Central memory CD8-positive, alpha-beta T cell (primary cell): Measurements from ENCODE around the gene PRMT7.
A peak's percentile ranks its signal among the peaks of the same experiment; 100 is the strongest.

Experiments
- ATAC-seq: fragments of 150-1000 bp; cut with Tn5 transposase; replicated peaks from 2 replicates; pipeline ENCODE4 v1.10.0; 2022; ENCODE audit warnings: mild to moderate bottlenecking, moderate FRiP score, moderate number of reproducible peaks; ENCODE audit not compliant: poor library complexity, severe bottlenecking; ENCODE audit errors: extremely low read depth
- DNase-seq, 2 donors: peaks; one replicate each; pipeline ENCODE4 v3.0.0; 2021; ENCODE audit warnings: low spot score in 2 of 2
- H3K27ac Mint-ChIP-seq: one replicate; pipeline ENCODE4 v1.8.0; 2022; ENCODE audit warnings: low read depth, mild to moderate bottlenecking, moderate library complexity, mixed read lengths
- H3K27me3 Mint-ChIP-seq: one replicate; pipeline ENCODE4 v1.8.0; 2022; ENCODE audit warnings: mixed read lengths
- H3K36me3 Mint-ChIP-seq: one replicate; pipeline ENCODE4 v1.8.0; 2022; ENCODE audit warnings: mild to moderate bottlenecking, moderate library complexity, mixed read lengths; ENCODE audit not compliant: insufficient read depth
- H3K4me1 Mint-ChIP-seq: one replicate; pipeline ENCODE4 v1.8.0; 2022; ENCODE audit warnings: mixed read lengths
- H3K4me3 Mint-ChIP-seq: one replicate; pipeline ENCODE4 v1.8.0; 2022; ENCODE audit warnings: mild to moderate bottlenecking, moderate library complexity, mixed read lengths
- H3K9me3 Mint-ChIP-seq: one replicate; pipeline ENCODE4 v1.8.0; 2022; ENCODE audit warnings: mixed read lengths

The PRMT7 gene

DNA sequence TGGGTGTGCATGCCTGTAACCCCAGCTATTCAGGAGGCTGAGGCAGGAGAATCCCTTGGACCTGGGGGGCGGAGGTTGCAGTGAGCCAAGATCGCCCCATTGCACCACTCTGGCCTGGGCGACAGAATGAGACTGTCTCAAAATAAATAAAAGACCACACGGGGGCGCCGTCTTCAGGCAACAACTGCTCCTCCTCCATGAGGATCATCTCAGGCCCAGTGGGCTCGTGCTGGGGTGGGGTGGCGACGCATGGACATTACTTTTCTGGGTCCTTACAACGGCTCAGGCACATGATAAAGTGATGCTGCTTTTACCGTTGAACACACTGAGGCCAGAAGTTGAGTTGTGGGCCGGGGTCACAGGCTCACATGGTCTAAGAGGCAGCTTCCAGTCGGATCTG, 56.2 kb downstream of the PRMT7 start:
- H3K9me3 Mint-ChIP-seq: no peaks in the 10 kb centered on the region
- no peaks in the 10 kb centered on the region for H3K36me3 Mint-ChIP-seq
- ATAC-seq (no peak), DNase-seq (no peak)
- peaks cover 47% of the 10 kb centered on the region for H3K4me1 Mint-ChIP-seq
- H3K27ac Mint-ChIP-seq: no peak overlapping the region
- H3K27me3 Mint-ChIP-seq: peaks cover 8% of the 10 kb centered on the region
- H3K4me3 Mint-ChIP-seq: no peak overlapping the region

DNA sequence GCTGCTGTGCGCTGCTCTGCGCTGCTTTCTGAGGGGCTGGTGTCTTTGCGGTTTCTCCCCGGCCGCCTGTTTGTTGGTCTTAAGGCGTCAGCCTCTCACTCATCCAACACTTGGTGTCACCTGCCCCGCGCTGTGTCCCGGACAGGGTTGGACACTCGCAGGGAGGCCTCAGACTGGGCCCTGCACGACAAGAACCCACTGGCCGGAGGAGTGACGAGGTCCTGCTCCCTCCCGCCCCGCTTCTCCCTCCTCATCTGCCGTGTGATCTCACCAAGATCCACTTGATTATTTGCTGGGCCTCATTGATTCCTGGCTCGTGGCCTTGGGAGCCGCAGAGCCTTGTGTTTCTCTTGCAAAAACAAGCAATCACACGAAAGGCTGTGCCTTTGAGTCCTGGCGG, 56.6 kb downstream of the PRMT7 start:
- ATAC-seq (no peak), DNase-seq (no peak)
- no peak overlapping the region for H3K4me3 Mint-ChIP-seq
- no peaks in the 10 kb centered on the region for H3K36me3 Mint-ChIP-seq
- peaks cover 8% of the 10 kb centered on the region for H3K27me3 Mint-ChIP-seq
- H3K4me1 Mint-ChIP-seq: peaks cover 48% of the 10 kb centered on the region
- H3K27ac Mint-ChIP-seq: no peak overlapping the region
- H3K9me3 Mint-ChIP-seq: no peaks in the 10 kb centered on the region

DNA sequence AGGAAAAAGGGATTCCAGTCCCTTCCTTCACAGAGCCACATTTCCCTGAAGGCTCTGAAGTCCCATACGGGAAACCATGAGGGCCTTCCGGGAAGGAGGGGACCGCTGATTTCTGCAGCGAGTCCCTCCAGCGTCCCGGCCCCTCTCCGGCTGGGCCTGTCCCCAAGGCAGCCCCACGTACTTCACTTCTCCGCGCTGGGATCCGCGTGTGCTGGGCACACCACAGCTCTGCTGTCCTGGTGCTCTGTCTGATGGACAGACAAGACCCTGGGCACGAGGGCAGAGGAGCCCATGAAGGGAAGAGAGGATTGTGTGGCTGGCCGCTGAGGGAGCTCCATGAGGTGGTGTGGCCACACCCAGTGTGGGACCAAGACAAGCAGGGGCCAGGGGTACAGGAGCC, 57.1 kb downstream of the PRMT7 start:
- Mint-ChIP-seq H3K9me3 (no peaks in the 10 kb centered on the region), H3K4me3 (peak overlapping the region; percentile 60), H3K4me1 (peaks cover 48% of the 10 kb centered on the region), H3K27ac (peak overlapping the region; percentile 80), H3K27me3 (peaks cover 8% of the 10 kb centered on the region), H3K36me3 (no peaks in the 10 kb centered on the region)
- DNase-seq (no peak), ATAC-seq (no peak)

DNA sequence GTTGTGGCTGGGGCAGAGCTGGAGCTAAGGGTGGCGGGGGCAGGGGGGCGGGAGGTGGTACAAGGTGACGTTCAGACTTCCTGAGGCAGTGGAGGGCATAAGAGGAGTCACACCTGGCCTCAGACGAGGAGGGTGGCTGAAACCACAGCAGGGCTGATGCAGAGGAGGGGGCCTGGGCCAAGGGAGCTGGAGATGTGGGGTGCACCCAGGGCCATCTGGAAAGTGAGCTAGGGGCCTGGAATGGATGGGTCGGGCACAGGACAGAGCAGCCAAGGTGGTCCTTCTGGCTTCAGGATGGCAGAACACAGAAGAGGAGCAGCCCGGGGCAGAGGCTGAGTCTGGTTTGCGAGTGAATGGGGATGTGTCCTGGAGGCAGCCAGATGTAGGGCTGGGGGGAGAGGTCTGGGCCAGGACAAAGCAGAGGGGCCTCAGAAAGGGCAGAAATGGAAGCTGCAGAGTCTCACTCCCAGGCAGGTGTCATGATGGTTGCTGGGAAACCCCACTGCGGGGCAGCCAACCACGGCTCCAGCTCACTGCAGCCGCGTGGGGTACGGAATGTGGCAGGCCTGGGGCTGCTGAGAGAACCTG, 57.6 kb downstream of the PRMT7 start:
- Mint-ChIP-seq H3K9me3 (no peaks in the 10 kb centered on the region), H3K27ac (peak overlapping the region; percentile 80), H3K4me3 (peak overlapping the region; percentile 60), H3K36me3 (no peaks in the 10 kb centered on the region), H3K4me1 (peaks cover 52% of the 10 kb centered on the region), H3K27me3 (peaks cover 8% of the 10 kb centered on the region)
- ATAC-seq (no peak), DNase-seq (no peak)

DNA sequence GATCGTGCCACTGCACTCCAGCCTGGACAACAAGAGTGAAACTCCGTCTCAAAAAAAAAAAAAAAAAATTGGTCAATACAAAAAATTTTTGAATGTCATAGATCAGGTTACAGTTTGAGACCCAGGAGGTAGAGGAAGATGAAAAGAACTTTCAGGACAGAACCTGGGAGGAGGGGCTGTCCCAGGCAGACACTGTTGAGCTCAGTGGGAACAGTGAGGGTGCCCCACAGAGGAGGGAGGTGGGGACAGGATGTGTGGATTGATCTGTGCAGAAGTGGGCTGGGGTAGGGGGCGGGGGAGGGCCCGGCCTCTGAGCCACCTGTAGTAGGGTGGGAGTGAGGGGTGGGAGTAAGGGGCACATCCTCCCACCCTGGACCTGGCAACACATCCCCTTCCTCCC, 58.3 kb downstream of the PRMT7 start:
- DNase-seq (no peak), ATAC-seq (no peak)
- Mint-ChIP-seq H3K27me3 (peaks cover 8% of the 10 kb centered on the region), H3K27ac (no peak overlapping the region), H3K9me3 (no peaks in the 10 kb centered on the region), H3K36me3 (no peaks in the 10 kb centered on the region), H3K4me1 (peaks cover 59% of the 10 kb centered on the region), H3K4me3 (peak overlapping the region; percentile 60)

DNA sequence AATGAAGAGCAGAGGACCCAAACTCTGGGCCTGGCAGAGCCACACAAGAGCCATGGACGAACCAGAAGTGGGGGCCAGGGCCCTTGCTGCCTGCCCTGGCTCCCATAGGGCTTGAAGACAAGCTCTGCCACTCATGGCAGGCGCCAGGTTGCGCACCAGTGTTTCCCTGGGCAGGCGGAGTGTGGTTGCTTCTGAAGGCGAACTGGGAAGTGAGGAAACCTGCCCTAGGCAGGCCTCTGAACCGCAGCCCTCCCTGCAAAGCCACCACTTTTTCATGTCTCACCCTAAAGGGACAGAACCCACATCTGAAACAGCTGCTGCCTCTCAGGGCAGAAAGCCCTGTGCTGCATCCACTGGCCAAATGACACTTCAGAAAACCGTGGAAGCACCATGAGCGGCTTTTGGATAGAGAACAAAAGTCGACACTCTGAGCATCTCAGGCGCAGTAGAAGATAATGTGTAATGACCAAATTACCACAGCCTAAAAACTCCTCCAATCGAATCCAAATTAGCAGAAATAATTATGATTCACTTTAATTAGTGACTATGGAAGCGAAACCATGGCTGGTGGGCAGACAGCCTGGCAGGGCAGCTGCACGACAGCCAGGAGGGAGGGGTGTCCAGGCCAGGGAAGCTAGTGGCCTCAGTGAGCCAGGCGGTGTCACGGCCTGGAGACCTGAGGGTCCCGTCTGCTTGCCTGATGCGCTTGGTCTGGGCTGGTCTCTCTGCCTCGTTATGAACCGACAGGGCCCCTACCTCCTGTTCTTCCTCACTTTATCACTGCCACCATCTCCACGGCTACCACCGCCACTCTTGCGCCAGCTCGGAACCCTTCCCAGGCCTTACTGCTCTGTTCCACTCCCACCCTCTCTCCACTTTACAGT, 59.1 kb downstream of the PRMT7 start:
- Mint-ChIP-seq H3K9me3 (no peaks in the 10 kb centered on the region), H3K27me3 (peaks cover 8% of the 10 kb centered on the region), H3K36me3 (no peaks in the 10 kb centered on the region), H3K4me1 (peaks cover 59% of the 10 kb centered on the region), H3K4me3 (peak overlapping the region; percentile 60), H3K27ac (no peak overlapping the region)
- peak; percentile 25 for ATAC-seq
- DNase-seq: no peak

DNA sequence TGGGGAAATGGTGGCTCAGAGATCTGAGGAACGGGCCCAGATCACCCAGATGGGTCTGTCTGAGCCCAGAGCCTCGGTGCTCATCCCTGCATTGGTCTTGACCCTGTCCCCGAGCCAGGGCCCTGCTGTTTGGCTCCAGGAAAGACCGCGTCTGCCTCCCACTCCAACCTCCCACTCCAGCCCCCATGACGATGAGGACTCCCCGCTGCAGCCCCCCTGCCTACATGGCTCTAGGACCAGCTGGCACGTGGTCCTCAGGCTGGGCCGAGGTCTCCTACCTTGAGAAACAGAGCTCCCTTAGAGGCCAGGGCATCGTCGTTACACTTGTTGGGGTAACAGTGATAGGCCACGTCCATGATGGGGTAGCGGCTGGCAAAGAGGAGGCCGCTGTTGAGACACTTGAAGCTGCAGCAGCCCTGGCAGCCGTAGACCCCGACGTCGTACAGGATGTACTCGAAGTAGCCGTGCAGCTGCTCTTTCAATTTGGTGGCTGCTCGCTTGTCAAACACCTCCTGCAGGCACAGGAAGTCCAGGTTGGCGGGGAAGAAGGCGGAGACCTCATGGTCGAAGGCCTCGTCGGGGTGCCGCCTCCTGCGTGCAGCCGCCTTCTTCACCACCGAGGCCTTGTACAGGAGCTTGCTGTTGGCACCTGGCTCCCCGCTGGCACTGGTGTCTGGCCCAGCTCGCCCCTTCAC, 59.9 kb downstream of the PRMT7 start:
- ATAC-seq (peak; percentile 74), DNase-seq (peak in 1 of 2 donors; percentile 50)
- H3K27ac Mint-ChIP-seq: peak overlapping the region; percentile 70
- peak overlapping the region; percentile 39 for H3K4me3 Mint-ChIP-seq
- H3K9me3 Mint-ChIP-seq: no peaks in the 10 kb centered on the region
- H3K4me1 Mint-ChIP-seq: peaks cover 57% of the 10 kb centered on the region
- H3K36me3 Mint-ChIP-seq: no peaks in the 10 kb centered on the region
- H3K27me3 Mint-ChIP-seq: peaks cover 8% of the 10 kb centered on the region

DNA sequence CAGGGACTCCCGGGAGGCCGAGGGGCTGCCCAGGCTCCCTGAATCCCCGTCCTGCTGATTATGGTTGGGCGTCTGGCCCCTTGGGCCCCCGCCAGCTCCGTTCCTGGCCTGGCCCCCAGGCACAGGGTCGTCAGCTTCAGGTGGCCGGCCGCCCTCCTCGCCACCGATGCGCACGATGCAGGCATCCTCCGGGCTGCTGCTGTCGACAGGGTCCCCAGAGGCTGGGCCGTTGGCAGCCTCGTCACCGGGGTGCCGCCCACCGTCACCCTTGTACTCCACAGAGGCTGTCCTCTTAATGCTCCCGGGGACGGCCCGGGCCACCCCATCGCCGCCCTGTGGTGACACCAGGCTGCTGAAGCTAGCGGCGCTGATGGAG, 60.4 kb downstream of the PRMT7 start:
- Mint-ChIP-seq H3K27me3 (peaks cover 2% of the 10 kb centered on the region), H3K27ac (peak overlapping the region; percentile 70), H3K36me3 (no peaks in the 10 kb centered on the region), H3K4me3 (peak overlapping the region; percentile 39), H3K4me1 (peaks cover 52% of the 10 kb centered on the region), H3K9me3 (no peaks in the 10 kb centered on the region)
- DNase-seq: no peak
- ATAC-seq: no peak

DNA sequence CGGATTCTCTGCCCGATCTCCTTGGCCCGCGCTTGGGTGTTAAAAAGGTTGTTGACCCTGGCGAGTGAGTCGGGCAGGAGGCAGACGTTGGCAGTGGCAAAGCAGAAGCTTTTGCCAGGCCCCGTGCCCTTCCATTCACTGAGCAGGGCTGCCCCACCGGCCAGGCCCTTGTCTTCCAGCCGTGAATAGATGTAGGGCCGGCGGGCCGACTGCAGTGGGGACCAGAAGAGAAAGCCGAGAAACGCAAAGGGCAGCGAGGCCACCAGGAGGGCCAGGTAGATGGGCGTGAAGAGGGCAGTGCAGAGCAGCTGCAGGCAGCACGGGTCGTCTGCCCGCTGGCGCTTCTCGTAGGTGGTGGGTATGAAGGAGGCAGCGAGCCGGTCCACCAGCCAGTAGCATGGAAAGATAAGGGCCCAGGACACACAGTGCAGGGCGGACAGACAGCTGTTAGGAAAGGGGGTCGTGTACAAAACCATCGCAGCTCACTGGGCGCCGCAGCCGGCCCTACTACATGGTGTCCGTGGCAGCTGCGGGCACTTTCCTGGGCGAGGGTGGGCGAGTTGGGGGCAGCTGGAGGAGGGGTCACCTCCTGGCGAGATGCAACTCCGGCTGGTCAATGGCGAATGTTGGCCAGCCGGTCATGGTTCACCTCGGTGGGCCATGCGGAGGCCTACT, 61.0 kb downstream of the PRMT7 start:
- H3K27ac Mint-ChIP-seq: peak overlapping the region; percentile 38
- H3K4me1 Mint-ChIP-seq: peaks cover 50% of the 10 kb centered on the region
- H3K9me3 Mint-ChIP-seq: no peaks in the 10 kb centered on the region
- H3K4me3 Mint-ChIP-seq: no peak overlapping the region
- no peaks in the 10 kb centered on the region for H3K27me3 Mint-ChIP-seq
- ATAC-seq (no peak), DNase-seq (no peak)
- no peaks in the 10 kb centered on the region for H3K36me3 Mint-ChIP-seq

DNA sequence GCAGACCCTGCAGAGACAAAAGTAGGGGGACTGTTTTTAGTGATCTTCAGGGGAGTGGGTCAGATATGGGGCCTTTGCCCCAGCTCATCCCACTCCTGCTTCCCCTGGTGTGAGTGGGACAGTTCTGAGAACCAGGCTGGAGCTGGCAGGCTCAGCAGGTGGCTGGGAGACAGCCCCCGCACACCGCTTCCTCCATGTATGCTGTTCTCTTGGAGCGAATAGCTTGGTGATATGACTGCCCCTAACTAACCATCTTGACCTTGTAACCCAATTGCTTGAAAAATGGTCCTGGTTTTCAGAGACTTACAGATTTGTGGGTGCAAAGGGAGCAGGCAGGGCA, 61.5 kb downstream of the PRMT7 start:
- Mint-ChIP-seq H3K27ac (no peak overlapping the region), H3K36me3 (no peaks in the 10 kb centered on the region), H3K27me3 (no peaks in the 10 kb centered on the region), H3K4me1 (peaks cover 50% of the 10 kb centered on the region), H3K4me3 (no peak overlapping the region), H3K9me3 (no peaks in the 10 kb centered on the region)
- no peak for DNase-seq
- ATAC-seq: no peak

DNA sequence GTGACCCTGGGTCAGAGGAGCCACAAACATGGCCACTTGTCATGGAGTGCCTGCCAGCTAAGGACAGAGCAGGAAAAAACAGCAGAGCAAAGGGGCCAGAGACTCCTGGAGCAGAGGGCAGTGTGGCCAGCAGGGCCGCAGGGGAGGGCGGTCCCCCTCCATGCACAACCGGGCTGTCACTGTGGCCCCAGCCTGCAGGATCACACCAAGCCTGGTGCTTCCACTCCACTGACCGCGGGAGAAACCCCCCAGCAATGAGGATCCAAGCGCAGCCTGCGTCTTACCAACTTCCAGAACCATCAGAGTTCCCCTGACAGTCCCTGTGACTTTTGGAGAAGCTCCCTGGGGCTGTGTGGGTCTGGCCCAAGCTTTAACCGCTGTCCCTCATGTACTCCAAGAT, 62.0 kb downstream of the PRMT7 start:
- no peak for DNase-seq
- H3K27ac Mint-ChIP-seq: no peak overlapping the region
- no peaks in the 10 kb centered on the region for H3K27me3 Mint-ChIP-seq
- no peaks in the 10 kb centered on the region for H3K36me3 Mint-ChIP-seq
- H3K4me1 Mint-ChIP-seq: peaks cover 46% of the 10 kb centered on the region
- no peak overlapping the region for H3K4me3 Mint-ChIP-seq
- ATAC-seq: no peak
- H3K9me3 Mint-ChIP-seq: no peaks in the 10 kb centered on the region

DNA sequence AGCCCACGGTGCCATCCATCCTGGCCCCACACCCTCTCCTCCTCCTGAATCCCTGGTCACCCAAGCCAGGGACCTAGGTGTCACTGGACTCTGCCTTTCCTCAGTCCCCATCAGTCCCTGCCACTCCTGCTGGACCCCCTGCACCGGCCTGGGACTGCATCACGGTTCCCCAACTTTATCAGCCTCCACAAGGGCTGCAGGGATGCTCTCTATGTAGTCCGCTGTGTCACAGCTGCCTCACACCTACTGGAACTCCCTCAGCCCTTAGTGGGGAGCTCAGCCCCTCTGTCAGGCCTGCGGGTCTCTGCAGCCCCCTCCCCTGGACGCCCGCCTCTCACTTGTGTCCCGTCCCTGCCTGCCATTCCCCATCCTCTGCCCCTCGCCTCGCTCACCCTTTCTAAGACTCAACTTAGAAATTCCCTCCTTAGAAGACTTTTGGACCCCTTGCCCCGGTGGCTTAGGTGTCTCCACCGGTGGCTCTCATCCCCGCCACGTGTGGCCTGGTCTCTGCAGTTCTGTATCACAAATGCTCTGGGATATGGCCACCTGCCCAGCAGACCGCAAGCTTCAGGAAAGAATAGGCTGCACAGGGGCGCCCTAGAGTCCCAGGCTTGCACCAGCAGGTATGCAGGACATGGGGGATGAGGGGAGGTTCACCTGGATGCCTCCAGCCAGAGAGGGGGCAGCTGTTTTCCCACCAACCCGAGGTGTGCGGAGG, 62.9 kb downstream of the PRMT7 start:
- H3K27ac Mint-ChIP-seq: peak overlapping the region; percentile 64
- no peak overlapping the region for H3K4me3 Mint-ChIP-seq
- no peaks in the 10 kb centered on the region for H3K36me3 Mint-ChIP-seq
- peaks cover 38% of the 10 kb centered on the region for H3K4me1 Mint-ChIP-seq
- H3K27me3 Mint-ChIP-seq: no peaks in the 10 kb centered on the region
- no peaks in the 10 kb centered on the region for H3K9me3 Mint-ChIP-seq
- no peak for ATAC-seq
- DNase-seq: no peak
